ENCODE data around the gene C9orf72.
"Not testable (repeated sequence)": the region's sequence is repeated elsewhere in the genome, so short reads cannot be mapped to it uniquely, and the experiment has no call there.

Gene C9orf72

GRCh38 chr9:27510780-27511179 lies 62.5 kb downstream of the C9orf72 start:
- no peak for DNase-seq

- no peak for DNase-seq
Observed at GRCh38 chr9:27506981-27507380, 66.3 kb downstream of the C9orf72 start.

- DNase-seq = no peak
Observed at GRCh38 chr9:27505744-27506161, 67.5 kb downstream of the C9orf72 start.

- DNase-seq = no peak
Observed at GRCh38 chr9:27504259-27504658, 69.0 kb downstream of the C9orf72 start.

- no peak for DNase-seq
Observed at GRCh38 chr9:27503623-27504022, 69.7 kb downstream of the C9orf72 start.

- DNase-seq = not testable (repeated sequence)
Observed at GRCh38 chr9:27500902-27501301, 72.4 kb downstream of the C9orf72 start.

- no peak for DNase-seq
Observed at GRCh38 chr9:27499451-27499850, 73.8 kb downstream of the C9orf72 start.

- DNase-seq = no peak
Observed at GRCh38 chr9:27497883-27498417, 75.3 kb downstream of the C9orf72 start.

All from stimulated activated CD4-positive, alpha-beta T cell treated with anti-CD3 and anti-CD28 coated beads, Interleukin-4, amount 100 ng/mL, for 1 hour (primary cell).